IMR-90 (cell line): ENCODE measurements around the gene CPNE6. TPM values are rescaled to one million over a fixed set of nuclear protein-coding genes. Genes with fewer than 3 reads are reported as not detected.
A peak's percentile ranks its signal among the peaks of the same experiment; 100 is the strongest.

Experiments used
- ATAC-seq: fragments of 200-7000 bp; cut with Tn5 transposase; 2 replicates; pipeline ENCODE4 v1.9.1; 2020; ENCODE audit warnings: low read depth, mild to moderate bottlenecking, moderate library complexity
- BruUV-seq: library from RNA; stranded (reverse); fragments of 400-500 nt; replicated peaks from 2 replicates; lab custom pipeline; 2021; lab: Mats Ljungman, UMichigan
- CTCF ChIA-PET: fragments of 300-600 bp; formaldehyde crosslinking; extraction: SDS; loops from one replicate; lab custom pipeline; 2021; ENCODE audit warnings: antibody characterized with exemption; lab: Yijun Ruan, JAX
- POLR2A ChIA-PET: fragments of 300-600 bp; sonication (Branson Sonifier 250); formaldehyde crosslinking; loops from one replicate; lab custom pipeline; 2022; ENCODE audit warnings: antibody characterized with exemption; ENCODE audit not compliant: unreplicated experiment; lab: Charles Lee
- DNase-seq: peaks from one replicate; pipeline ENCODE4 v3.0.0; 2013
- H2AFZ ChIP-seq: replicated peaks from 2 replicates; pipeline ENCODE3; 2013; ENCODE audit warnings: low read length, mild to moderate bottlenecking; ENCODE audit not compliant: poor library complexity
- H2AK5ac ChIP-seq: 2 replicates; pipeline ENCODE4 v1.6.1; 2013; ENCODE audit warnings: low read depth, low read length, inconsistent platforms
- H2AK9ac ChIP-seq: replicated peaks from 2 replicates; pipeline ENCODE3; 2013; ENCODE audit warnings: mild to moderate bottlenecking, low read depth, low read length, moderate library complexity; ENCODE audit not compliant: poor library complexity
- H2BK120ac ChIP-seq: 2 replicates; pipeline ENCODE4 v1.6.1; 2013; ENCODE audit warnings: low read depth, low read length, inconsistent platforms
- H2BK15ac ChIP-seq: 3 replicates; pipeline ENCODE4 v1.6.1; 2013; ENCODE audit warnings: low read depth, low read length, inconsistent platforms
- H2BK20ac ChIP-seq: 2 replicates; pipeline ENCODE4 v1.6.1; 2013; ENCODE audit warnings: low read depth, mild to moderate bottlenecking, inconsistent platforms, low read length, moderate library complexity
- H2BK5ac ChIP-seq: 2 replicates; pipeline ENCODE4 v1.6.1; 2013; ENCODE audit warnings: mild to moderate bottlenecking, low read depth, low read length, inconsistent platforms; ENCODE audit not compliant: poor library complexity, severe bottlenecking
- H3K14ac ChIP-seq: replicated peaks from 2 replicates; pipeline ENCODE4 v1.6.1; 2013; ENCODE audit warnings: low read depth, low read length, inconsistent platforms
- H3K18ac ChIP-seq: 2 replicates; pipeline ENCODE4 v1.6.1; 2013; ENCODE audit warnings: low read depth, low read length, control low read depth
- H3K23ac ChIP-seq: 2 replicates; pipeline ENCODE4 v1.6.1; 2013; ENCODE audit warnings: low read depth, low read length, inconsistent platforms
- H3K27ac ChIP-seq: 2 replicates; pipeline ENCODE4 v1.5.1; 2013; ENCODE audit warnings: mild to moderate bottlenecking, control low read depth, low read length; ENCODE audit not compliant: insufficient read depth
- H3K27me3 ChIP-seq: 2 replicates; pipeline ENCODE4 v1.6.1; 2013; ENCODE audit warnings: low read length; ENCODE audit not compliant: control insufficient read depth, insufficient read depth
- H3K36me3 ChIP-seq: 2 replicates; pipeline ENCODE4 v1.6.1; 2013; ENCODE audit warnings: low read length, mixed read lengths; ENCODE audit not compliant: control insufficient read depth, insufficient read depth
- H3K4ac ChIP-seq: 2 replicates; pipeline ENCODE4 v1.6.1; 2013; ENCODE audit warnings: low read depth, low read length, inconsistent platforms
- H3K4me1 ChIP-seq: 2 replicates; pipeline ENCODE4 v1.6.1; 2013; ENCODE audit warnings: low read length, mixed read lengths; ENCODE audit not compliant: control insufficient read depth, insufficient read depth
- H3K4me2 ChIP-seq: 2 replicates; pipeline ENCODE4 v1.6.1; 2013; ENCODE audit warnings: low read depth, mild to moderate bottlenecking, control low read depth, low read length, moderate library complexity
- H3K4me3 ChIP-seq: 2 replicates; pipeline ENCODE4 v1.5.1; 2013; ENCODE audit warnings: low read depth, mild to moderate bottlenecking, control low read depth, low read length, moderate library complexity; ENCODE audit not compliant: insufficient read depth
- H3K56ac ChIP-seq: 2 replicates; pipeline ENCODE4 v1.6.1; 2013; ENCODE audit warnings: low read length, inconsistent platforms; ENCODE audit not compliant: insufficient read depth; ENCODE audit errors: extremely low read depth
- H3K79me1 ChIP-seq, 2 experiments: 2 replicates each; pipeline ENCODE4 v1.6.1; 2013; ENCODE audit warnings: low read length in 2 of 2, inconsistent platforms in 1 of 2, low read depth in 1 of 2
- H3K9ac ChIP-seq: 2 replicates; pipeline ENCODE4 v1.6.1; 2013; ENCODE audit warnings: low read depth, low read length, control low read depth
- H3K9me1 ChIP-seq: 2 replicates; pipeline ENCODE4 v1.6.1; 2013; ENCODE audit warnings: low read length, inconsistent platforms; ENCODE audit not compliant: insufficient read depth
- H3K9me3 ChIP-seq: 2 replicates; pipeline ENCODE4 v1.6.1; 2013; ENCODE audit warnings: low read length; ENCODE audit not compliant: control insufficient read depth, insufficient read depth
- H4K20me1 ChIP-seq: 2 replicates; pipeline ENCODE4 v1.6.1; 2013; ENCODE audit warnings: low read length, inconsistent platforms; ENCODE audit not compliant: insufficient read depth
- H4K5ac ChIP-seq: 2 replicates; pipeline ENCODE4 v1.6.1; 2013; ENCODE audit warnings: mild to moderate bottlenecking, low read depth, low read length, control low read depth
- H4K8ac ChIP-seq, 2 experiments: 2 replicates each; pipeline ENCODE4 v1.6.1; 2013; ENCODE audit warnings: low read depth in 2 of 2, low read length in 2 of 2, control low read depth in 1 of 2, inconsistent platforms in 1 of 2
- H4K91ac ChIP-seq: 2 replicates; pipeline ENCODE4 v1.6.1; 2013; ENCODE audit warnings: low read depth, low read length, inconsistent platforms; ENCODE audit not compliant: insufficient read depth
- CHD1 ChIP-seq: IDR thresholded peaks from 2 replicates; pipeline ENCODE4 v1.6.1; 2012; ENCODE audit warnings: low read depth, low read length, improper control_type of control experiment
- MAFK ChIP-seq: IDR thresholded peaks from 2 replicates; pipeline ENCODE4 v1.6.1; 2012; ENCODE audit warnings: low read depth, low read length, improper control_type of control experiment
- RCOR1 ChIP-seq: IDR thresholded peaks from 2 replicates; pipeline ENCODE4 v1.6.1; 2012; ENCODE audit warnings: mild to moderate bottlenecking, low read length, improper control_type of control experiment; ENCODE audit not compliant: insufficient replicate concordance
- WGBS, 2 experiments: methylation state at CpG; one replicate each; pipeline versions ENCODE4 v1.1.5 to v1.1.7; 2013; ENCODE audit warnings: missing lambda C conversion rate in 2 of 2; ENCODE audit not compliant: insufficient read length in 1 of 2; ENCODE audit errors: extremely low coverage in 2 of 2; 5-methylcytosine and 5-hydroxymethylcytosine counted together
- dilution Hi-C: fragments of 300-500 bp; cut with HindIII; formaldehyde crosslinking; loops from one replicate; pipeline ENCODE4 v1.14.3; 2018; ENCODE audit warnings: low sequenced_read_pairs; ENCODE audit not compliant: unreplicated experiment
- in situ Hi-C: fragments of 300-500 bp; cut with MboI; formaldehyde crosslinking; loops from 3 replicates; pipeline ENCODE4 v1.14.3; 2019; ENCODE audit warnings: low sequenced_read_pairs, inconsistent platforms, mixed read lengths
- intact Hi-C: fragments of 100-400 bp; cut with micrococcal nuclease; formaldehyde crosslinking; loops from 2 replicates; pipeline ENCODE4 v1.10.0; 2022
- polyA plus RNA-seq, 3 experiments: library from polyadenylated mRNA; depleted of rRNA; stranded (reverse); fragments of >200 nt; gene quantifications; 2 replicates each; pipeline ENCODE4 v1.2.3, GENCODE V29; 2012; ENCODE audit warnings: low replicate concordance in 1 of 3
- total RNA-seq: library from RNA; depleted of rRNA; stranded (reverse); fragments of >200 nt; gene quantifications from 2 replicates; pipeline ENCODE4 v1.2.3, GENCODE V29; 2012

Gene CPNE6
- total and polyA plus RNA-seq, 2 of the 4 experiments (the other 2 are of a cell fraction) = not detected

GRCh38 chr14:24108336-24108874 is 37.0 kb downstream of the CPNE6 start:
- Histone ChIP-seq H3K9me3 (no peaks in the 10 kb centered on the region; the same call in 1 of the 2 replicates), H2BK5ac (no peak overlapping the region), H2BK120ac (no peak overlapping the region), H4K8ac (peak overlapping the region in 1 of 2 experiments; percentile 65; a peak in 1 of 4 replicates), H3K4me1 (no peaks in the 10 kb centered on the region), H3K36me3 (peaks cover 6% of the 10 kb centered on the region), H3K56ac (no peak overlapping the region), H2AK5ac (no peak overlapping the region), H2BK15ac (no peak overlapping the region), H3K4me2 (no peak overlapping the region), H3K79me1 (no peaks in the 10 kb centered on the region), H2AFZ (peak overlapping the region; percentile 77), H3K4me3 (no peak overlapping the region), H4K5ac (no peak overlapping the region), H3K27me3 (no peaks in the 10 kb centered on the region), H3K9me1 (no peaks in the 10 kb centered on the region), H2BK20ac (no peak overlapping the region), H3K18ac (no peak overlapping the region), H3K4ac (no peak overlapping the region), H3K9ac (no peak overlapping the region), H3K14ac (no peak overlapping the region), H2AK9ac (no peak overlapping the region), H4K20me1 (no peaks in the 10 kb centered on the region), H3K27ac (no peak overlapping the region), H4K91ac (no peak overlapping the region), H3K23ac (no peak overlapping the region)
- no TSS peak for BruUV-seq
- 100% methylated on average over 1 of the region's 5 CpGs; no CpG with 5 or more reads in 1 of the 2 experiments for WGBS, 2 experiments
- intact Hi-C loops (loop anchor here (1.0 kb wide), 2 partner anchors 50 to 94 kb away; no protein-coding TSS in a partner anchor), in situ Hi-C loops (no loop called here), dilution Hi-C loops (no loop called here)
- ChIA-PET POLR2A (interaction anchor here (0.7 kb wide), 1 partner anchor 28 kb away, joined by 3 read pairs; no protein-coding TSS in a partner anchor), CTCF (interaction anchor here (0.5 to 3.9 kb wide), 23 partner anchors 10 to 257 kb away, joined by 3 to 41 read pairs (median 4); partner anchors contain the start of genes CARMIL3, EMC9, IRF9 and PCK2)
- DNase-seq = no peak
- ATAC-seq = no peak; the same call in 1 of the 2 replicates
- TF ChIP-seq MAFK (no peak), RCOR1 (no peak), CHD1 (no peak)
